ENCODE results near the gene GPATCH2L. TPM values are rescaled to one million over a fixed set of nuclear protein-coding genes. Genes with fewer than 3 reads are reported as not detected.

Gene GPATCH2L
- polyA plus RNA-seq, 1 donor = 20.8 TPM

DNA sequence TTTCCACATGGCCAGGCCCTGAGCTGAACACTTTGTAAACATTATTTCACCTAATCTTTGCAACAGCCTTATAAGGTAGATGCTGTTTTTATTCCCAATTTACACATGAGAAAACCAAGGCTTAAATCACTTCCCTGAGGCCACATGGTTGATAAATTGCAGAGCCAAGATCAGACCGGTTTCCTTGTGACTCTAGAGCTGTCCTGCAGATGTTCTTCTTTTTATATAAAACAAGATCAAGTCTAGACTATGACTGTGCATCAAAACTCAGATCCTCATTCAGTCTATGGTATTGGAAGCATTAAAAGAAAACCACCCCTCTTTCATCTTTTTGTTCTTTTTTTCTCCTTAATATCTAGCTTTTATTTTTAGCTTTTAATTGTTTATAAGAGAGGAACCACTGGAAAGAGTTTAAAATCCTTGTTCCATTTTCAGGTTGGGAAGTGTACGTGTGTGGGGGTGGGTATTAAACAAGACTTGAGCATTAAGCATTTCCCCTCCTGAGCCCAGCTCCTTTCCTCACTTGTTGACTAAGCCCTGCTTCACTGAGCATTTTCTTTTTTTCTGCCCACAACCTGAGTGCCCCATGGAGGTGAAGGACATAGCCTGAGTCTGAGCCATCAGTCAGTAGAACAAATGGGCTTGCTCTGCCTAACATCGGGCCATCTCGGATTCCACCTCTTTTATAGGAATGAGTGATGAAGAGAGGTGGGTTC, 45.4 kb downstream of the GPATCH2L start:
- DNase-seq (ENCODE audit: low read depth) = no peak

DNA sequence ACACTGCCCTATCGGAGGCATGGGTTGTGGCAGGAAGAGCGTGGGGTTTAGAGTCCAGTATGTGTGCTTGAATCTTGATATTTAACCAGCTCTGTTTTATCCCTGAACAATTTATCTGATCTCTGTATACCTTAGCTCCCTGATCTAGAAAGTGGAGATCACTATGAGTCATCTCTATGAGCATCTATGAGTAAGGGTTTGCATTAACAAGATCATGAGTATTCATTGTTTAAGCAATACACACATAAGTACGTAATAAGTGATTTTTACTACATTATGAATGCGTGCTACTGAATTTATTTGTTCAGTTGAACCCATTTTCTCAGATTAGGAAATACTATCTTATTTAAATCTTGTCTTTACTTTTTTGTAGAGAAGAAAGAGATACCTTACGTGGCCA, 49.4 kb downstream of the GPATCH2L start:
- DNase-seq (ENCODE audit: low read depth) = no peak

- DNase-seq (ENCODE audit: low read depth) = no peak
These were observed 51.6 kb downstream of the GPATCH2L start for GRCh38 chr14:76203086-76204001.

GRCh38 chr14:76204461-76205230, 52.9 kb downstream of the GPATCH2L start:
- DNase-seq (ENCODE audit: low read depth) = no peak

- DNase-seq (ENCODE audit: low read depth) = no peak
These were observed 54.0 kb downstream of the GPATCH2L start for GRCh38 chr14:76205708-76206107.

- no peak for DNase-seq (ENCODE audit: low read depth)
These were observed 56.6 kb downstream of the GPATCH2L start for GRCh38 chr14:76208340-76208739.

DNA sequence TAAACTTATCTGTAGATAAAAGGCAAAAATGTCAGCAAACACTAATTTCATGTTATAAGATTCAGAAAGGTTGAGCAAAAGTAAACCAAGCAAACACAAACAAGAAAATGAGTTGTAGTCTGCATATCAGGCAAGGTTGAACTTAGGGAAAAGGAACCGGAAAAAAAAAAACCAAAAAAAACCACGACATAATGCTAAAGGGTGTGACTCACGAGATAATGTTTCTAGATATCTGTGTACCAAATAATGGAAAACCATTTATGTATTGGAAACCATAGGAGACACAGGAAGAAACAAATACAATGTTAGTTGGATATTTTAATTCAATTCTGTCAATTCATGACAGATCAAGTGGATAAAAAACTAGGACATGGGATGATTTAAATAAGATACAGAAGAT, 60.5 kb downstream of the GPATCH2L start:
- DNase-seq (ENCODE audit: low read depth) = no peak

DNA sequence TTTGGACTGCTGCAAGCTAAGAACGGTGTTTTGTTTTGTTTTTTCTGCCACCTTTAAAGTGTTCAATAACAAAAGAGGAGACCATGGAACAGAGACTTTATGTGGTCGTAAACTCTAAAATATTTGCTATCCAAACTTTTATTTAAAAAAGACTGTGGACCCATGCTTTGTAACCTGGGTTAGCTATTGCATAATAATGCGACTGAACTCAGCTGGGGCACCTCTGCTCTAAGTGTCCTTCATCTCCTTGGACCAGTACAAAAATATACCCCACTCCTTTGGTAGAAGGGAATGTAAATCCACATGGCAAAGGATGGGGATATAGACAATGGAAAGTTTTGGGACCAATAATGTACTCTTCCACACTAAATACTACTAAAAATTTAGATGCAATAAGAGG, 65.5 kb downstream of the GPATCH2L start:
- DNase-seq (ENCODE audit: low read depth) = no peak

GRCh38 chr14:76218662-76219061, 66.9 kb downstream of the GPATCH2L start:
- DNase-seq (ENCODE audit: low read depth) = no peak

- no peak for DNase-seq (ENCODE audit: low read depth)
These were observed 68.2 kb downstream of the GPATCH2L start for GRCh38 chr14:76219873-76220272.

DNA sequence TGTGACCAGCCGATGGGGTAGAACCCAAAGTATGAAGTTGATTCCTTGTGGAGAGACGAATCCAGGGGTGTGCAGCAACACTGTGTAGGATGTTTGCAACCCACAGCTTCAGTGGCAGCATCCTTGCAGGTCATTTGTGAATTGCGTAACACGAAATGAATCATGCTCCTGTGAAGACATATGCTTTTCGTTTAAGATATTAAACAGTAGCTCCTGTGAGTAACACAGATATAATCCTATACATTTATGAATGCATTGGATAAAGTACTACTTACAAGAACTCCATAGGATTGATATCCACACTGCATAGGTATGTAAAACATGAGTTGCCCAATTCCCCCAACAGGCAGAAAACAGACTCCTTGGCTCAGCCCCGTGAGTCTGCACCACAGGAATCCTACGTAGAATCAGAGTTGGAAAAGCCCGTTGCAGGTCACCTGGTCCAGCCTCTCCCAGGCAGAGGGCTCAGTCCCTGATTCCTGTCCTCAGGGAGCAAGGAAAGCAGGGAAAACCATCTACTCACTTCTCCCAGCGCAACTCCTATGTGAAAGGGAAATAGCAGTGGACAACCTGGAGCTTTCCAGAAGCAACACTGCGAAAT, 75.8 kb downstream of the GPATCH2L start:
- DNase-seq (ENCODE audit: low read depth) = no peak

- DNase-seq (ENCODE audit: low read depth) = no peak
These were observed 76.4 kb downstream of the GPATCH2L start for GRCh38 chr14:76228138-76228537.

- no peak for DNase-seq (ENCODE audit: low read depth)
These were observed 81.1 kb downstream of the GPATCH2L start for GRCh38 chr14:76232800-76233199.

GRCh38 chr14:76235628-76236027, 83.9 kb downstream of the GPATCH2L start:
- DNase-seq (ENCODE audit: low read depth) = no peak

GRCh38 chr14:76236172-76237130, 84.7 kb downstream of the GPATCH2L start:
- no peak for DNase-seq (ENCODE audit: low read depth)

DNA sequence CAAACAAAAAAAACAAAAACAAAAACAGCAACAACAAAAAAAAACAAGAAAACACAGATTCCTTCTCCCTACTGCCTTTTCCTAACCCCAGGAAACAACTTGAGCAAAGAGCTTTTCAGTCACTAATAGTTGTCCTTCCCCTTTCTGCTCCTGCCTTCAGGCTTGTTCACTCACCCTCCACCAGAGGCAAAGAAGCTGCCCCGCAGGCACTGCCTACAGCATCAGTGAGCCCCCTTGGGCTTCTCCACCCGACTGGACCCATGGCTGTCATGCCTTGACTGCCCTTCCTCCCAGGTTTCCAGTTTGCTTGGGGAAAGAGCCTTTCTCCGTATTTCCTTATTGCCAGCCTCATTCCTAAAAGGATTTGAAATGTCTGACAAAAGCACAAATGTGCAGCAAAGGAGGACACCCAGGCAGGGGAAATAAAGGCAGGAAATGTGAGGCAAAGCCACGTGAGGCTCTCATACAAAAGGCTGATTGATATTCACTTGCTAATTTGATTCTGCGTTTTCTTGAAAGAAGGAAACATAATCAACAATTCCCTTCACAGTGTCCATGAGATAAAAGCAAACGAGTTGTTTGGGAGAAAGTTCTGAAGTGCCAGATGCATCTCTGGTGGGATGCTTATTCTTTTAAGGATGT, 85.7 kb downstream of the GPATCH2L start:
- no peak for DNase-seq (ENCODE audit: low read depth)

DNA sequence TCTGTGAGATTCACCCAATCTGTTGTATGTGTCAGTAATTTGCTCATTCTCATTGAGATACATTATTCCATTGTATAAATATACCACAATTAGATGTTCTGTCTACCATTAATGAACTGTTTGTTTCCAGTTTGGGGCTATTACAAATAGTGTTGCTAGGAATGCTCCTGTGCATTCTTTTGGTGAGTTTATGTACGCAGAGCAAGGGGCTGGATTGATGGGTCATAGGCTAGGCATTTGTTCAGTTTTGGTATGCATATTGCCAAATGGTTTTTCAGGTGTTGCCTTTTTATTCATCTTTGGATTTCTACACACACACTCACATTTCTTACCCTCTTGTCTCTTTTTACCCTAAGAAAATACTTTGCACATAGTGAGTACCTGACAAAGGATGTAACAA, 93.4 kb downstream of the GPATCH2L start:
- DNase-seq (ENCODE audit: low read depth) = no peak

GRCh38 chr14:76250302-76250701, 98.6 kb downstream of the GPATCH2L start:
- no peak for DNase-seq (ENCODE audit: low read depth)

DNA sequence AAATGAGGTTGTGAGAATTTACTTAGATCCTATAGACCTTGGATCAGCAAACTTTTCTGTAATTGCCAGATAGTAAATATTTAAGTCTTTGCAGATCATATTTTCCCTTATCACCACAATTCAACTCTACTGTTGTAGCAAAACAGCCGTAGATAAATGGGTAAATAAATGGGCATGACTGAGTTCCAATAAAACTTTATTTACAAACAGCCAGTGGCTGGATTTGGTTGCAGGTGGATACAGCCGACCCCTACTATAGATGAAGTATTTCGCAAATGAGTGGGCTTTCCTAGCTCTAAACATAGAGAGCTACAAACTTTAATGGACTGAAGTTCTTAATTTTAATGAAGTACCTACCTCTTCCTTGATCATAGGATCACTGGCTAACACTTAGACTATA, 100.7 kb downstream of the GPATCH2L start:
- DNase-seq (ENCODE audit: low read depth) = no peak

GRCh38 chr14:76253111-76253510, 101.4 kb downstream of the GPATCH2L start:
- DNase-seq (ENCODE audit: low read depth) = no peak
